ENCODE measurements around the gene ABCG5.

Gene ABCG5

GRCh38 chr2:43841949-43842865, 3.6 kb upstream of the ABCG5 start:
- DNase-seq = no peak

GRCh38 chr2:43840965-43841364, 2.3 kb upstream of the ABCG5 start:
- DNase-seq = no peak

- DNase-seq = no peak
Observed at GRCh38 chr2:43839776-43840564, 1.3 kb upstream of the ABCG5 start.

GRCh38 chr2:43837831-43838559, 644 bp downstream of the ABCG5 start:
- DNase-seq = no peak

- no peak for DNase-seq
Observed at GRCh38 chr2:43837033-43837432, 1.6 kb downstream of the ABCG5 start.

- no peak for DNase-seq
Observed at GRCh38 chr2:43832457-43832856, 6.2 kb downstream of the ABCG5 start.

GRCh38 chr2:43831543-43832294, 6.9 kb downstream of the ABCG5 start:
- DNase-seq = no peak

GRCh38 chr2:43826305-43827250, 12.1 kb downstream of the ABCG5 start:
- DNase-seq = no peak

- DNase-seq = no peak
Observed at GRCh38 chr2:43825841-43826240, 12.8 kb downstream of the ABCG5 start.

- no peak for DNase-seq
Observed at GRCh38 chr2:43824951-43825493, 13.6 kb downstream of the ABCG5 start.

- DNase-seq = no peak
Observed at GRCh38 chr2:43824512-43824911, 14.1 kb downstream of the ABCG5 start.

- no peak for DNase-seq
Observed at GRCh38 chr2:43823751-43824150, 14.9 kb downstream of the ABCG5 start.

GRCh38 chr2:43822839-43823238, 15.8 kb downstream of the ABCG5 start:
- no peak for DNase-seq

- DNase-seq = no peak
Observed at GRCh38 chr2:43819491-43820163, 19.0 kb downstream of the ABCG5 start.

- DNase-seq = no peak
Observed at GRCh38 chr2:43818761-43819160, 19.9 kb downstream of the ABCG5 start.

GRCh38 chr2:43814711-43815110, 23.9 kb downstream of the ABCG5 start:
- DNase-seq = no peak

GRCh38 chr2:43812947-43813346, 25.7 kb downstream of the ABCG5 start:
- no peak for DNase-seq

- no peak for DNase-seq
Observed at GRCh38 chr2:43812006-43812405, 26.6 kb downstream of the ABCG5 start.

GRCh38 chr2:43810888-43811287, 27.8 kb downstream of the ABCG5 start:
- DNase-seq = no peak

- no peak for DNase-seq
Observed at GRCh38 chr2:43810452-43810851, 28.2 kb downstream of the ABCG5 start.

GRCh38 chr2:43806719-43807031, 32.0 kb downstream of the ABCG5 start:
- no peak for DNase-seq
